Stimulated activated naive CD4-positive, alpha-beta T cell treated with Interleukin-2 at 50 U/mL for 16 hours (primary cell): ENCODE results near the gene CTSE.

Experiments used
- DNase-seq: peaks from one replicate; lab custom pipeline; 2025; lab: John Stamatoyannopoulos, UW

The CTSE gene

DNA sequence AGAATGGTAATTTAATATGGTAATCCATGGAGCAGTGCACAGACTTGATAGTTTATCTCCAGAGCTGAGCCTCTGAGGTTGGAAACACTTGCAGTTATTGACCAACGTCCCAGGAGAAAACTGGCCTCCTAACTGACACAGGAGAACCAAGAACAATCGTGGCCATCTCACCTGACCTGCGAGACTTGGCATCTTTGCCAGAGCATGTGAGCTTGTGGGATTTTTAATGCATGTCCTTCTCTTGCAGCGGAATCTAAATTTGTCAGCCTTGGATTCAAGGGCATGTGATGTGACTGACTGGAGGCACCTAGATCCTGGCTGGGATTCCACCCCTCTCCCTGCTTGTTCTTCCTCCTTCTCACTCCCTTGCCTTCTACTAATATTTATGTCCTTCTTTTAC is 52.6 kb downstream of the CTSE start:
- DNase-seq = no peak

DNA sequence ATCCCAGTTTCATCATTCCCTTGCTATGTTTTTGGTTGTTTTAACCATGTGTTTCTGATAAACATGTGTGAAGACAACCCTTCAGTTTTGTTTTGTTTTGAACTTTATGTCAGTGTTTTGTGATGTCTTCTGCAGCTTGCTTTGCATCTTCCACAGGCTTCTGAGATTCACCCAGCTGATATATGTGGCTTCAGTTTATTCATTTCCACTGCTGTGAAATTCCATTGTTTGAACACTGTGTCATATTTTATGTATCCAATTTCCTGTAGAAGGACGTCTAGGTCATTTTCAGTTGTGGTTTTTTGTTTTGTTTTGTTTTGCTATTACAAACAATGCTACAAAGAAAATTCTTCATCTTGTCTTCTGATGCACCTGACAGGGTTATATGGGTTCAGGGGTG is 53.2 kb downstream of the CTSE start:
- no peak for DNase-seq

DNA sequence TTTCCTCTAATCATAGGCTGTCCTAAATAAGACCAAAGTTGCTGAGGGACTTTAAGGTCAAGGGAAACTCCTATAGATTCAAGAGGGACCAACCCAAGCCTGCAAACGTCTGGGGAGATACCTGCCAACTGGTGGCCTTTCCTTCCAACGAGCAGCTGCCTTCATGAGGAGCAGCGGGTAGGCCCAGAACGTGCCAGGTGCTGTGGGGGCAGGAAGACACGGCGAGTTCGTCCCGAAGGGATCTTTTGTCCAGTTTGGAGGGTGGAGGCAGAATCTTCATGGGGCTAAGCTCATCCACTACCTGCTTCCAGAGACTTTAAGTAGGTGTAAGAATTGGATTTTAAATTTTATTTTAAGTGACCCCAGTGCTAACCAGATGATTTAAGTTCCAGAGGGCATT is 54.5 kb downstream of the CTSE start:
- DNase-seq = no peak

GRCh38 chr1:205967554-205968335 is 56.0 kb downstream of the CTSE start:
- DNase-seq = no peak

DNA sequence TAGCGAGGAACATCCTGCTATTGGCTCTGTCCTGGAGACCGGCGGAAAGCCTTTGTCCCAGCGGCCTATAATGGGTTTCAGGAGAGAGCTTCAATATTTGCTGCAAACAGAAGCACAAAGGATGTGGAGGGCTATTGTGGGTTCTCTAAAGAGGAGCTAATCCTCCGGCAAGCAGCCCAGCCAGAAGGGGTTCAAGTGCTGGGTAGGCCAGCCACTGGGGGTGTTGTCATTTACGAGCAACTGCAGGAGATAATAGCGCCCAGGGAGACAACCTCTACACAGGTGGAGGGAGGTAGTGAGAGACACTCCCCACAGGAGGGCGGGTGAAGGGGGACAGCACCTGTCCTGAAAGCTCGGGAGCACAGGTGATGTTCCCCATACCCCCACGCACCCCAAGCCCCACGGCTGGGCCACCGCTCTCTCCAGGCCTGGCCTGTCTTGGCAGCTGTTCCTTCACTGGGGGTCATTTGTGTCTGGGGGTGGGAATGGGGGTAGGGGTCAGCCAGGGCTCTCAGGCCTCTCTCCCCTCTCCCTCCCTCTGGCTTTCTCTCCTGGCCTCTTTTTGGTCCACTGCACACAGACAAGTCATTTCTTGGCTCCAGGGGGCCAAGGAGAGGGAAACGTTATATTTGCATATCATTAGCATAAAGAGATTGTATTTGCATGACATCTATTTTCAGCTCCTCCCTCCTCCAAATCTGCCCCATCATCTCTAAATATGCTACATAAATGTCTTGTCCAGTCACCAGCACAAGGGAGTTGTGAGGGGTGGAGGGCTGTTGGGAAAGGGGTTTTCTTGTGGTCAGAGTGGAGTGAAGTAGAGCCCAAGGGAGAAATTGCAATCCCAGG is 58.4 kb downstream of the CTSE start:
- no peak for DNase-seq

DNA sequence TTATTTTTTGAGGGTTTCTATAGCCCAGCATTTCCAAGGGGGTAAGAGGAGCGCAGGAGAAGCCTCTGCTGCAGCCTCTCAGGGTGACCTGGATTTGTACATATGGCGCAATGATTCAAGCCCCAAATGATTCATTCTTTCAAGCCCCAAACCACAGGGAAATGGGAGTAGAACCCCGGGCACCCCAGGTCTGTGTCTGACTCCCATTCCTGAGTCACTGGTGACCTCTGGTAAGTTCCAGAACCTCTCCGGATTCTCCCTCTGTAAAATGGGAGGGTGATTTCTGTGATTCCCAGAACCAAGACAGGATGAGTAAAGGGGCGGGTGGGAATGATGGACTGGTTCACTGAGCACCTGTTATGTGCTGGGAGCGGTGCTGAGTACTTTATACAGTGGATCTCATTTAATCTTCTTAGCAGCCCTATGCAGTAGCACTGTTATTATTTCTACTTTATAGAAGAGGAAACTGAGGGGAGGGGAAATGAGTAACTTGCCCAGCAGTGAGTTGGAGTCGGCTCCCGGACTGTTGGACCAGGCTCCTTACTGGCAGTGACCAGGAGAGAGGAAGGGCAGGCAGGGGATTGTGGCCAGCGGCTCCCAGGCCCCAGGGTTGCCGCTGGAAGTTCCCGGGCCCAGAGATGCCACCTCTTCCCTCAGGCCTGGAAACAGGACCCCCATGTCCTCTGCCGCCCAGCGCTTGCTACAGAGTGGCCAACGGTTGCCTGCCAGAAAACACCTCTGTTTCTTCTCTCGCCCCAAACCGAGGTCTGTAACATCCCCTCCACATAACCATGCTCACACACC is 60.1 kb downstream of the CTSE start:
- DNase-seq = no peak

DNA sequence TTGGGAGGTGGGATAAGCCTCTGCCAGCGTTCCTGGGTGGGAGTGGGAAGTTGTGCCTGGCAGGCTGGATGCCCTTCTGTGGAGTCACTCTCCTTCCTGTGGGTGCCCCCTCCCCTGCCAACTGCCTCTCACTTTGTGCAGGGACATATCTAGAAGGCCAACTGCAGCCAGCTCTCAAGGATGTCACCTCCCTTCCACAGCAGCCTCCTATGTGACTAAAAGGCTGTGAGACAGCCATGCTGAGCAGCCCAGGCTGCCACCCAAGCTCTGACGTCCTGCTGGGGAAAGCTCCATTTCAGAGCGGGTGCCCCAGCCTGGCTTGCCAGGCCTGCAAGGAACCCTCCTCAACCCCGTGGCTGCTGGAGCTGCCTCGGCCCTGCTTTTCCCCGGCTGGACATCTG is 60.9 kb downstream of the CTSE start:
- DNase-seq = no peak

DNA sequence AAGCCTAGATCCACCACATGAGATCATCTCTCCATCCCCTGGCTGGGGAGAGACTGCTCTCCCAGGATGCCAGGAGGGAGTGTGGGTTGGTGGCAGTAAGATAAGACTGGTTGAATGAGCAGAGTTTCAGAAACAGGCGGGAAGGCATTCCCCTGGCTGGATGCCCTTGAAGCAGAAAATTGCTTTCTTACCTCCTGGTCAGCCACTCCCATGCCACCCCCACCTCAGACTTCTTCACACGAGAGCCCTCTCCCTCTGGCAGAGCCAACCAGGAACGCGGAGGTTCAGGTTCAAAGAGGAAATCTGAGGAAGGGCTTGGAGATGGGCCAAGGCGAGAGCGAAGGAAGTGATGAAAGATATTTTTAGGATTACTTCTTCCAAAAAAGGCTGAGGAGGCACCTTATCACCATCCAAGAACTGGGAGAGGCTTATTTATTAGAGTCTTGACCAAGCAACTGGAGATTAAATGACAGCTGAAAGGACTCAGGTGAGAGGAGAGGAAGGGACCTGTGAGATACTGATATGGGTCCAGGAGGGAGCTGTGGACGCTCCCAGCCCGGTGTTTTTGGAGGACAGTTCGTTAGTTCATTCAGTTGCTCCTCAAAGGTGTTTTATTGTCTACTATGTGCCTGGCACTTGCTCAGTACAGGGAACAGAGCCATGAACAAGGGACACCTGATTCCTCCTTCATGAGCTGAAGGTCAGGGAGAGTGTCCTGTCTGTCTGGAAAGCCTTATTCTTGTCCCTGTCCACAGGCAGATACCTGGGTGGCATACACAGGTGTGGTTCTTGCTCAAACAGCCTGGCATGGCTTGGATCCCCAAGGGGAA is 61.5 kb downstream of the CTSE start:
- no peak for DNase-seq

DNA sequence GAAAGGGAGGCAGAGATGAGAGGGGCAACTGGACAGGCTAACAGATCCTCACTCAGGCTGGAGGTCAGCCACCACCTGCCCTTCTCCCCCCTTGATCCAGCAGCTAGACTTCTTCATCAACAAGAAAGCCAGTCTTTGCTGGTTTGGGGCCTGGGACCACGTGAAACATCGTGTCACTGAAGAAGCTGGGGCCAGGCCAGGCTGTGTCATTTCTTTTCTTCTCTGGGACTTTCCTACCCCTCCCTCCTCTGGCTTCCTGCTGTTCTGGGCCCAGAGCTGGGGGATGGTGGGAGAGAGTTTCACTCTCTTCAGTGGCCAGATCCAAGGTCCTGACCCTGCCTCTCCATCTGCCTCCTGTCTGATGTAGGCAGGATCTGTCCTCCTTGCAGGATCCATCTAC is 62.3 kb downstream of the CTSE start:
- DNase-seq = no peak

- no peak for DNase-seq
These were observed 63.9 kb downstream of the CTSE start for GRCh38 chr1:205959789-205960188.
